ENCODE data around the gene ARHGAP18.

ARHGAP18 gene

GRCh38 chr6:129643176-129643575, 66.8 kb downstream of the ARHGAP18 start:
- H3K4me1 Mint-ChIP-seq: no peaks in the 10 kb centered on the region
- ATAC-seq (no peak), DNase-seq (no peak)
- H3K36me3 Mint-ChIP-seq (ENCODE audit: low read depth): no peaks in the 10 kb centered on the region
- H3K27ac Mint-ChIP-seq: no peak overlapping the region
- H3K27me3 Mint-ChIP-seq: no peaks in the 10 kb centered on the region
- H3K4me3 Mint-ChIP-seq: no peak overlapping the region
- no peaks in the 10 kb centered on the region for H3K9me3 Mint-ChIP-seq

DNA sequence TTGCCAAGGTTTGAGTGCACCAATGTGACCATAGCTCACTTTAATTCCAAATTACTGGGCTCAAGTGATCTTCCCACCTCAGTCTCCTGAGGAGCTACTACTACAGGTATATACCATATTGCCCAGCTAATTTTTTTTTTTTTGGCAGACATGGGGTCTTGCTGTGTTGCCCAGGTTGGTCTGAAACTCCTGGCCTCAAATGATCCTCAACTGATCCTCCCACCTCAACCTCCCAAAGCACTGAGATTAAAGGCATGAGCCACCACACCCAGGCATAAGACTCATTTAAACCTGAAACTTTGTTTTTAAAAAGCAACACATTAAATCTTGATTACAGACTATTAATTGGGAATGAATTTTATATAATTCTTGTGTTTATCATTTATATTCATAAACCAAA, 67.7 kb downstream of the ARHGAP18 start:
- Mint-ChIP-seq H3K27me3 (no peaks in the 10 kb centered on the region), H3K4me1 (no peaks in the 10 kb centered on the region), H3K9me3 (no peaks in the 10 kb centered on the region), H3K4me3 (no peak overlapping the region), H3K36me3 (ENCODE audit: low read depth) (no peaks in the 10 kb centered on the region), H3K27ac (no peak overlapping the region)
- ATAC-seq: no peak
- DNase-seq: no peak

DNA sequence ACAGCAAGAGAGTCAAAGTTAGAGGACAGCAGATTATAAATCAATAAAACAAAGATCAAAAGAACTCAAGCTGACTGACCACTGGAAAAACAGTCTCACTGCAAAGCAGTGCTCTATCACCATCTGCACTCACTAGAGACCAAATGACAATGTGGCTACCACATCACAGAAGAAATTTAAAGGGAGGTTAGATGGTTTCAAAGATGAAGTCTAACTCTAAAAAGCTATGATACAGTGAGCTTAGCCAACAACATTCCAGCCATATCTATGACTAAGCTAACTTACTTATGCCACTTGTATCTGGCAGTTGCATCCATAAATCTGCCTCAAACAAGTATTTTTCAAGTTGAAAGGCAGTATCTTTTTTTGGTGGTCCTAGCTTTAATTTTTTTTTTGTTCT, 68.6 kb downstream of the ARHGAP18 start:
- DNase-seq: no peak
- H3K27me3 Mint-ChIP-seq: no peaks in the 10 kb centered on the region
- ATAC-seq: no peak
- H3K36me3 Mint-ChIP-seq (ENCODE audit: low read depth): no peaks in the 10 kb centered on the region
- no peak overlapping the region for H3K4me3 Mint-ChIP-seq
- H3K9me3 Mint-ChIP-seq: no peaks in the 10 kb centered on the region
- no peaks in the 10 kb centered on the region for H3K4me1 Mint-ChIP-seq
- H3K27ac Mint-ChIP-seq: no peak overlapping the region

GRCh38 chr6:129638686-129639085, 71.3 kb downstream of the ARHGAP18 start:
- H3K4me3 Mint-ChIP-seq: no peak overlapping the region
- H3K4me1 Mint-ChIP-seq: no peaks in the 10 kb centered on the region
- H3K27ac Mint-ChIP-seq: no peak overlapping the region
- H3K9me3 Mint-ChIP-seq: no peaks in the 10 kb centered on the region
- ATAC-seq: no peak
- no peaks in the 10 kb centered on the region for H3K27me3 Mint-ChIP-seq
- DNase-seq: no peak
- H3K36me3 Mint-ChIP-seq (ENCODE audit: low read depth): no peaks in the 10 kb centered on the region

GRCh38 chr6:129638055-129638684, 71.8 kb downstream of the ARHGAP18 start:
- H3K9me3 Mint-ChIP-seq: no peaks in the 10 kb centered on the region
- H3K4me1 Mint-ChIP-seq: no peaks in the 10 kb centered on the region
- H3K27ac Mint-ChIP-seq: no peak overlapping the region
- H3K4me3 Mint-ChIP-seq: no peak overlapping the region
- no peak for ATAC-seq
- H3K27me3 Mint-ChIP-seq: no peaks in the 10 kb centered on the region
- H3K36me3 Mint-ChIP-seq (ENCODE audit: low read depth): no peaks in the 10 kb centered on the region
- DNase-seq: no peak

DNA sequence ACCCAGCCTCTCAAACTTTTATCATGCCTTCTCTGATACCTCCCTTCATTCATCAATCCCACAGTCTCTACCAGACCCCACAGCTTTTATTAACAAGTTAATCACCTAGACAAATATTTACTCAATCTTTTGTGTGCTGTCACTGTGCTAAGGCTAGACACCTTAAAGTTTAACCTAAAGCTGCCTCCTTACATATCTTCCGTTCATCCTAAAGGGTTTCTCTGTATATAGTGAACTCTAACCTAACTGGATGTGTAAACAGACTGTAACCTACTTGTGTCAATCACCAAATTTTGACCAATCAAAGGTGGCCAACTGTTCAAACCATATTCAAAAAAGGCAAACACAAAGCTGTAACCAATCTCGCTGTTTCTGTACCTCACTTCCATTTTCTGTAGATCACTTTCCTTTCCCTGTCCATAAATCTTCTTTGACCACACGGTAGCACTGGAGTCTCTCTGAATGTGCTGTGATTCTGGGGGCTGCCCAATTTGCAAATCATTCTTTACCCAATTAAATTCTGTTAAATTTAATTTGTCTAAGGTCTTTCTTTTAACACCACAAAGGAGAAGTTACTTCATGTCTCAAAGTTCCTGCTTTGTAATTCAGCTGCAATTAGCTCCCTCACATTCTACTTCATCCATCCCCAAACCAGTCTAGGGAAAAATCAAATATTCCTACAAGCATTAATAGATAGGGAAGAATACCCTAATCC, 72.5 kb downstream of the ARHGAP18 start:
- no peak overlapping the region for H3K27ac Mint-ChIP-seq
- DNase-seq: no peak
- no peak overlapping the region for H3K4me3 Mint-ChIP-seq
- H3K27me3 Mint-ChIP-seq: no peaks in the 10 kb centered on the region
- H3K4me1 Mint-ChIP-seq: no peaks in the 10 kb centered on the region
- H3K36me3 Mint-ChIP-seq (ENCODE audit: low read depth): no peaks in the 10 kb centered on the region
- ATAC-seq: no peak
- no peaks in the 10 kb centered on the region for H3K9me3 Mint-ChIP-seq

DNA sequence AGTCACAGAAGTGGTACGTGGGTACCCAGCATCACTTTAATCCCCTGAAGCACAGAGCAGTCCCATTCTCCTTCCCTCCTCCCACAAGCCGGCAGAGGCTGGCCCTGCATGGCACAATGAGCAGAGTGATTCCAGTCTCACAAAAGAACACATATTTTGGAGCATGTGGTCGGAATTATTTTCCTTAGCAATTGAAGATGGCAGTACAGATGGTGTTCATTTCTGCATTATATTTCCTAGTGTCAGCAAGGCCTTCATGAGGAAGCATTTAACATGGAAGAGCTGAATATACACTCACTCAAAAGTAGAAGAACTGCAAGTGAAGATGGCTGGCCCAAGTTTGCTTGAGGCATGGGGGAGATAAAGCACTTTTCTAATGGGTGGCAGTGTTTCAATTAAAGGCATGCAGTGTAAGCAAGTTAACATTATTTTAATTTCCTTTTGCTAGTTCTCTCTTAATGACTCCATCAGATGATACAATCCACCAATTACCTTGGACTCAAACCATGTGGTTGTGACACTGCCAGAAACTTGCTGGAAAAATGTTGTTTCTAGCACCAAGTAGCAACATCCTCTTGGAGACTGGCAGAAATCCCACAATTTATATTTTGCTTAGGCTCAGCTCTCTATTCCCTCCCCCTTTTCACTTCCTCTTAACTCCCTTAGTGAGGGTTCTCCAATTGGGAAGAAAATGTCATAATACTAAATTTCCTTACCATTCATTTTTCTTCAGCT, 74.4 kb downstream of the ARHGAP18 start:
- ATAC-seq: no peak
- H3K36me3 Mint-ChIP-seq (ENCODE audit: low read depth): no peaks in the 10 kb centered on the region
- no peaks in the 10 kb centered on the region for H3K27me3 Mint-ChIP-seq
- H3K9me3 Mint-ChIP-seq: no peaks in the 10 kb centered on the region
- no peaks in the 10 kb centered on the region for H3K4me1 Mint-ChIP-seq
- H3K4me3 Mint-ChIP-seq: no peak overlapping the region
- no peak overlapping the region for H3K27ac Mint-ChIP-seq
- DNase-seq: no peak

GRCh38 chr6:129634411-129635230, 75.4 kb downstream of the ARHGAP18 start:
- ATAC-seq (no peak), DNase-seq (no peak)
- H3K4me3 Mint-ChIP-seq: no peak overlapping the region
- no peaks in the 10 kb centered on the region for H3K9me3 Mint-ChIP-seq
- no peaks in the 10 kb centered on the region for H3K4me1 Mint-ChIP-seq
- H3K27me3 Mint-ChIP-seq: no peaks in the 10 kb centered on the region
- no peaks in the 10 kb centered on the region for H3K36me3 Mint-ChIP-seq (ENCODE audit: low read depth)
- no peak overlapping the region for H3K27ac Mint-ChIP-seq

- no peaks in the 10 kb centered on the region for H3K27me3 Mint-ChIP-seq
- no peak overlapping the region for H3K4me3 Mint-ChIP-seq
- no peaks in the 10 kb centered on the region for H3K36me3 Mint-ChIP-seq (ENCODE audit: low read depth)
- H3K9me3 Mint-ChIP-seq: no peaks in the 10 kb centered on the region
- no peak for DNase-seq
- no peaks in the 10 kb centered on the region for H3K4me1 Mint-ChIP-seq
- ATAC-seq: no peak
- H3K27ac Mint-ChIP-seq: no peak overlapping the region
Observed at GRCh38 chr6:129633529-129633928, 76.4 kb downstream of the ARHGAP18 start.

- Mint-ChIP-seq H3K4me1 (no peaks in the 10 kb centered on the region), H3K36me3 (ENCODE audit: low read depth) (no peaks in the 10 kb centered on the region)
- ATAC-seq: no peak
Observed at GRCh38 chr6:129632172-129632613, 77.8 kb downstream of the ARHGAP18 start.

GRCh38 chr6:129631070-129631469, 78.9 kb downstream of the ARHGAP18 start:
- H3K4me3 Mint-ChIP-seq: no peak overlapping the region
- H3K27me3 Mint-ChIP-seq: no peaks in the 10 kb centered on the region
- H3K36me3 Mint-ChIP-seq (ENCODE audit: low read depth): no peaks in the 10 kb centered on the region
- H3K9me3 Mint-ChIP-seq: no peaks in the 10 kb centered on the region
- no peaks in the 10 kb centered on the region for H3K4me1 Mint-ChIP-seq
- no peak for ATAC-seq
- H3K27ac Mint-ChIP-seq: no peak overlapping the region
- DNase-seq: no peak

More at GRCh38 chr6:129632172-129632613, 77.8 kb downstream of the ARHGAP18 start:
- Mint-ChIP-seq H3K27ac (no peak overlapping the region), H3K9me3 (no peaks in the 10 kb centered on the region), H3K27me3 (no peaks in the 10 kb centered on the region), H3K4me3 (no peak overlapping the region)
- DNase-seq: no peak

DNA sequence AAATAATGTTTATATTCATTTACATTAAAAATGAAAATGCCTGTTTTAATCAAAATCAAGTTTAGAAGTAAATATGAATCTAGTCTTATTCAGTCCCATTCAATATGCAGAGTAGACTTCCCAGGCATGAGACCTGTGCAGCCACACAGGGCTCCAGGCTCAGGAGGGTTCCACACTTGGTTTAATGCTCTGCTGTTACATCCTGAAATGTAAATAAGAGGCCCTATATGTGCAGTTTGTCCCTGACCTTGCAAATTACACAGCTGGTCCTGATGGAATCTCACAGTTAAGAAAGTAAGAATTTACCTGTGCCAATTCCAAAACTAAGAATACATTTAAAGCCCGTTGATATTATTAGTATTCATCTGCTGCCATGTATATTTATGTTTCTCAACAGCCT, 79.4 kb downstream of the ARHGAP18 start:
- no peak for DNase-seq
- no peak overlapping the region for H3K27ac Mint-ChIP-seq
- no peaks in the 10 kb centered on the region for H3K27me3 Mint-ChIP-seq
- H3K36me3 Mint-ChIP-seq (ENCODE audit: low read depth): no peaks in the 10 kb centered on the region
- H3K4me1 Mint-ChIP-seq: no peaks in the 10 kb centered on the region
- no peaks in the 10 kb centered on the region for H3K9me3 Mint-ChIP-seq
- H3K4me3 Mint-ChIP-seq: no peak overlapping the region
- ATAC-seq: no peak

DNA sequence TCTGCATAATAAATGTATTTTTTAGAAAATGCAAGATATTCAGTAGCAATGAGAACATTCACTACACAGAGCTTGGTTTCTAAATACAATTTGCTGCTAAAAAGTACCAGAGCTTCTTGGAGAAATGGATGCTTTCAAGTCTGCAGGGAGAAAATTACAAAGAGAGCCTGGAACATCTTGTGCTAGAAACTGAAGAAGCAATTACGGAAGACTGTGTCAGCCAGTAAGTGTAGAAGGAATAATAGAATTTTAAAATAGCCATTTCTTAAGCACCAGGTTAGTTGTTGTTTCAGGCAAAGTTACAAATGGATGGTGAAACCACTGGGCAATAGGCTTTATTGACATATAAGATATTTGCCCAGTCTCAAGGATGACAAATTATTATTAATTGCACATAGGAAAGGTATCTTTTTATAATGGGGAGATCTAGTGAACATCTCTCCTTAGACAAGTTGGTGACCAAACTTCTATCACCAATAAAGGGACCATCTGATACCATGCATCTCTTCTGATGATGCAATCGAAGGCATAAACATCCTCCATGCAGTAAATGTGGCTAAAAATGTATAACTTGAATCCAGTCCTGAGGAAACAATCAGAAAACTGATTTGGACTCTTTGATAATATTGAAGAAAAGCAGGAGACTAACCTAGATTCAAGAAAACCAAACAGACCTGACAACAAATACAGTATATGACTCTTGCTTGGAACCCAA, 81.7 kb downstream of the ARHGAP18 start:
- Mint-ChIP-seq H3K36me3 (ENCODE audit: low read depth) (no peaks in the 10 kb centered on the region), H3K4me1 (no peaks in the 10 kb centered on the region), H3K27me3 (no peaks in the 10 kb centered on the region), H3K4me3 (no peak overlapping the region), H3K27ac (no peak overlapping the region), H3K9me3 (no peaks in the 10 kb centered on the region)
- ATAC-seq (no peak), DNase-seq (no peak)

GRCh38 chr6:129624488-129624887, 85.5 kb downstream of the ARHGAP18 start:
- Mint-ChIP-seq H3K27ac (no peak overlapping the region), H3K9me3 (no peaks in the 10 kb centered on the region), H3K4me1 (no peaks in the 10 kb centered on the region), H3K4me3 (no peak overlapping the region), H3K36me3 (ENCODE audit: low read depth) (no peaks in the 10 kb centered on the region), H3K27me3 (no peaks in the 10 kb centered on the region)
- DNase-seq: no peak
- ATAC-seq: no peak
